CD4-positive, CD25-positive, alpha-beta regulatory T cell (primary cell): ENCODE measurements around the gene CD300LB. TPM values are rescaled to one million over a fixed set of nuclear protein-coding genes. Genes with fewer than 3 reads are reported as not detected.

Experiments used
- ATAC-seq, 2 donors: fragments of 150-1000 bp; cut with Tn5 transposase; one replicate each; pipeline ENCODE4 v1.10.0; 2021; ENCODE audit warnings: low read depth in 2 of 2, moderate number of reproducible peaks in 2 of 2, moderate library complexity in 1 of 2
- DNase-seq, 3 donors: peaks; one replicate each; pipeline versions ENCODE4 v3.0.0 to v3.0.0-alpha.2; 2012 to 2022; ENCODE audit warnings: mixed read lengths in 1 of 3
- H3K27ac ChIP-seq: one replicate; pipeline ENCODE4 v1.7.0; 2013; ENCODE audit warnings: mild to moderate bottlenecking, low read length; ENCODE audit not compliant: insufficient read depth, poor library complexity, severe bottlenecking
- H3K27me3 ChIP-seq: one replicate; pipeline ENCODE4 v1.7.0; 2013; ENCODE audit warnings: low read length; ENCODE audit not compliant: control insufficient read depth, insufficient read depth
- H3K36me3 ChIP-seq: one replicate; pipeline ENCODE4 v1.7.0; 2013; ENCODE audit warnings: mild to moderate bottlenecking, low read length, moderate library complexity; ENCODE audit not compliant: control insufficient read depth, insufficient read depth
- H3K4me1 ChIP-seq: 2 replicates; pipeline ENCODE4 v1.7.0; 2013; ENCODE audit warnings: mild to moderate bottlenecking, low read length; ENCODE audit not compliant: insufficient read depth, control insufficient read depth, poor library complexity, severe bottlenecking
- H3K4me3 ChIP-seq: one replicate; pipeline ENCODE4 v1.7.0; 2013; ENCODE audit warnings: low read depth, mild to moderate bottlenecking, low read length, moderate library complexity
- H3K9me3 ChIP-seq, 2 experiments: 1 replicate in 1 of 2; 2 replicates in 1 of 2; pipeline ENCODE4 v1.7.0; 2013; ENCODE audit warnings: low read length in 2 of 2, mild to moderate bottlenecking in 1 of 2, moderate library complexity in 1 of 2; ENCODE audit not compliant: control insufficient read depth in 2 of 2
- H3K27ac Mint-ChIP-seq, 3 donors: one replicate each; pipeline ENCODE4 v1.8.0; 2020 to 2022; ENCODE audit warnings: mild to moderate bottlenecking in 3 of 3, mixed read lengths in 3 of 3, moderate library complexity in 2 of 3
- H3K27me3 Mint-ChIP-seq: one replicate; pipeline ENCODE4 v1.8.0; 2022; ENCODE audit warnings: mild to moderate bottlenecking, mixed read lengths
- H3K36me3 Mint-ChIP-seq: one replicate; pipeline ENCODE4 v1.8.0; 2020; ENCODE audit warnings: mixed read lengths
- H3K4me1 Mint-ChIP-seq, 4 donors: one replicate each; pipeline ENCODE4 v1.8.0; 2020 to 2022; ENCODE audit warnings: mixed read lengths in 4 of 4, mild to moderate bottlenecking in 1 of 4
- H3K4me3 Mint-ChIP-seq, 4 donors: one replicate each; pipeline ENCODE4 v1.8.0; 2020 to 2022; ENCODE audit warnings: mild to moderate bottlenecking in 4 of 4, mixed read lengths in 4 of 4, moderate library complexity in 3 of 4
- H3K9me3 Mint-ChIP-seq, 7 donors: one replicate each; pipeline ENCODE4 v1.8.0; 2020 to 2022; ENCODE audit warnings: mixed read lengths in 7 of 7, mild to moderate bottlenecking in 3 of 7, moderate library complexity in 2 of 7
- polyA plus RNA-seq, 4 donors: library from polyadenylated mRNA; unstranded; fragments of 300-500 nt; fragmentation: Illumina TruSeq; gene quantifications; one replicate each; pipeline ENCODE4 v1.2.3, GENCODE V29; 2021
- total RNA-seq: library from RNA; stranded (reverse); gene quantifications from one replicate; pipeline ENCODE4 v1.2.3, GENCODE V29; 2022

Gene CD300LB
- total and polyA plus RNA-seq, 5 donors from 2014 or later, result not detected

DNA sequence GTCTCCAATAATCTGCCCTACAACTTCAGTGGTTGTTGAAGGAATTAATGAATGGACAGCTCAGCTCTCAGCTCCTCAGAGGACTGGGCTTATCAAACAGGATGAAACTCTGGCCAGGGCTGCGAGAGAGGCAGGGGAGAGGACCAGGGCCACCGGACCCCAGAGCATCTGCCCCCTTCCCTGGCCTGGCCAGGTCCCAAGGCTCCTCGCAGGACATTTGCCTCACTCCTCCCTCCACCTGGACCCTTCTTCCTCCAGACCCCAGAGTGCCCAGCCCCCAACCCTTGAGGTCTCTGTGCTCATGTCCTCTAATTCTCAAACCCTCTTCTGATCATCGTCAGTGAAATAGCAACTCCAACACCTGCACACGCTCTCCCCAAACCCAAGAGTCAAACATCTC lies 10.9 kb upstream of the CD300LB start:
- Histone ChIP-seq H3K9me3 (no peaks in the 10 kb centered on the region), H3K27ac (no peak overlapping the region), H3K27me3 (no peaks in the 10 kb centered on the region), H3K4me1 (no peaks in the 10 kb centered on the region), H3K4me3 (no peak overlapping the region), H3K36me3 (no peaks in the 10 kb centered on the region)
- peak overlapping the region in 1 of 3 donors; percentile 10 for H3K27ac Mint-ChIP-seq
- DNase-seq (no peak), ATAC-seq (no peak)
- H3K4me3 Mint-ChIP-seq, result no peak overlapping the region
- no peaks in the 10 kb centered on the region for H3K27me3 Mint-ChIP-seq
- no peaks in the 10 kb centered on the region for H3K36me3 Mint-ChIP-seq
- H3K9me3 Mint-ChIP-seq, result peaks cover 0 to 1% (median 0%) of the 10 kb centered on the region in 7 donors
- H3K4me1 Mint-ChIP-seq, result no peaks in the 10 kb centered on the region

- H3K27ac ChIP-seq, result no peak overlapping the region
- H3K9me3 Mint-ChIP-seq, result peaks cover 0 to 1% (median 0%) of the 10 kb centered on the region in 7 donors
- H3K27me3 ChIP-seq, result no peaks in the 10 kb centered on the region
- no peak overlapping the region for H3K27ac Mint-ChIP-seq
- H3K4me3 Mint-ChIP-seq, result no peak overlapping the region
- H3K4me1 Mint-ChIP-seq, result no peaks in the 10 kb centered on the region
- ATAC-seq (no peak), DNase-seq (no peak)
- no peaks in the 10 kb centered on the region for H3K36me3 ChIP-seq
- H3K4me3 ChIP-seq, result no peak overlapping the region
- H3K36me3 Mint-ChIP-seq, result no peaks in the 10 kb centered on the region
- H3K9me3 ChIP-seq, result no peaks in the 10 kb centered on the region
- no peaks in the 10 kb centered on the region for H3K4me1 ChIP-seq
- H3K27me3 Mint-ChIP-seq, result no peaks in the 10 kb centered on the region
These were observed 10.2 kb upstream of the CD300LB start for GRCh38 chr17:74541176-74542111.

DNA sequence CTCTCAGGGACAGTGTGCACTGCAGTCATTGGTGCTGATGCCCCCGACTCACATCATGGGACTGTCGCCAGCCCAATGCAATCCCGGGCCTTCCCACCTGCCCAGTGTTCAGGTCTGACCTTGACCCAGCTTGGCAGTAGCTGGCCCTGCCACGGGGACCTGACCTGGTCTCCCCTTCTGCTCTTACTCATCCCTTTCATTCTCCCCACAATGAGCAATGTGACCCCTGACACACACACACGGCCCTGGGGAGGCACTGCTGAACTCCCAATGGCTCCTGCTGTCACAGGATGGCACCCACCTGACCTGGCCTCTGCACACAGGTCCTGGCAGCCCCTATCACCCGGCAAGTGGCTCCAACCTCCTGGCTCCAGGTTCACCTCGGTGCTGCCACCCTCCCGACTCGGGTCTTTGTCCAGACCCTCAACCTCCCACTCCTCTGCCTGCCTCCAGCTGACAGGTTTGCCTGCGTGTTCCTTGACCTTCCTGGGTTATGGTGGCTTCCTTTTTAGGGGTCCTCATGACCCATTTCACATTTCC lies 8.1 kb upstream of the CD300LB start:
- H3K27ac Mint-ChIP-seq, result no peak overlapping the region
- Histone ChIP-seq H3K4me3 (no peak overlapping the region), H3K9me3 (no peaks in the 10 kb centered on the region), H3K27ac (no peak overlapping the region), H3K36me3 (no peaks in the 10 kb centered on the region), H3K27me3 (peaks cover 3% of the 10 kb centered on the region), H3K4me1 (no peaks in the 10 kb centered on the region)
- no peak overlapping the region for H3K4me3 Mint-ChIP-seq
- no peaks in the 10 kb centered on the region for H3K36me3 Mint-ChIP-seq
- DNase-seq (no peak), ATAC-seq (no peak)
- H3K9me3 Mint-ChIP-seq, result peaks cover 0 to 1% (median 0%) of the 10 kb centered on the region in 7 donors
- peaks cover 8% of the 10 kb centered on the region for H3K27me3 Mint-ChIP-seq
- no peaks in the 10 kb centered on the region for H3K4me1 Mint-ChIP-seq

DNA sequence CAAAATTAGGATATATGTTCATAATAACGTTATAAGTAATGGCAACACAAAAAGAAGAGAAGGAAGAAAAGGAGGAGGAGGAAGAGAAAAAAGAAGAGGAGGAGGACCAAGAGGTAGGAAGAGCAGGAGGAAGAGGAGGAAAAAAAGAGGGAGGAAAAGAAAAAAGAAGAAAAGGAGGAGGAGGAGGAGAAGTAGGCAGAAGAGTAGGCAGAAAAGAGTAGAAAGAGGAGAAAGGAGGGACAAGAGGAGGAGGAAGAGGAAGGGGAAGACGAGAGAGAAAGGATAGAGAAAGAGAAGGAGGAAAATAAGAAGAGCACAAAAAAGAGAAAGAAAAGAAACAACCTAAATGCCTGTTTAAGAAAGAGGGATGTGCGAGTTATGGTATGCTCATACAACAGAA lies 5.6 kb upstream of the CD300LB start:
- Histone ChIP-seq H3K27me3 (peaks cover 12% of the 10 kb centered on the region), H3K4me3 (no peak overlapping the region), H3K9me3 (no peaks in the 10 kb centered on the region), H3K27ac (no peak overlapping the region), H3K36me3 (no peaks in the 10 kb centered on the region), H3K4me1 (no peaks in the 10 kb centered on the region)
- DNase-seq (no peak), ATAC-seq (no peak)
- Mint-ChIP-seq H3K4me1 (peaks cover 0 to 2% (median under 1%) of the 10 kb centered on the region in 4 donors), H3K36me3 (no peaks in the 10 kb centered on the region), H3K27ac (no peak overlapping the region), H3K27me3 (peaks cover 30% of the 10 kb centered on the region), H3K4me3 (no peak overlapping the region), H3K9me3 (peaks cover 0 to 1% (median 0%) of the 10 kb centered on the region in 7 donors)

- Mint-ChIP-seq H3K4me3 (no peak overlapping the region), H3K36me3 (no peaks in the 10 kb centered on the region), H3K9me3 (no peaks in the 10 kb centered on the region), H3K27me3 (peaks cover 39% of the 10 kb centered on the region), H3K27ac (peak overlapping the region in 1 of 3 donors; percentile 77), H3K4me1 (peaks cover 0 to 2% (median under 1%) of the 10 kb centered on the region in 4 donors)
- Histone ChIP-seq H3K27me3 (peaks cover 14% of the 10 kb centered on the region), H3K27ac (no peak overlapping the region), H3K4me3 (no peak overlapping the region), H3K36me3 (no peaks in the 10 kb centered on the region), H3K4me1 (no peaks in the 10 kb centered on the region), H3K9me3 (no peaks in the 10 kb centered on the region)
- ATAC-seq (peak in 1 of 2 donors; percentile 30), DNase-seq (no peak)
These were observed 840 bp upstream of the CD300LB start for GRCh38 chr17:74532115-74532514.

- no peak for ATAC-seq
- DNase-seq, result no peak
These were observed 484 bp downstream of the CD300LB start for GRCh38 chr17:74530831-74531150.

DNA sequence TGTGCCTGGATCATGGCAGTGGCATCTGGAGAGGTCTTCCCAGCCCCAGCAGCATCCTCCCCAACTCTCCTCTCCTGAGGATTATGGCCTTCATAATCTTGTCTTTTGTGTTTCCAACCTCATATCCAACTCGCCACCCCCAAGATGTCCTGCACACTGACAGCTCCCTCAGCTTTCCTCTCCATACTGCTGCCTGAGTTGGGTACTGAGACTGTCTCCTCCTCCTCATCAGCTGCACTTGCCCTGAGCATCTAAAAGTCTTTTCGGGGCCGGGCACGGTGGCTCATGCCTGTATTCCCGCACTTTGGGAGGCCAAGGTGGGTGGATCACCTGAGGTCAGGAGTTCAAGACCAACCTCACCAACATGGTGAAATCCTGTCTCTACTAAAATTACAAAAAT lies 2.0 kb downstream of the CD300LB start:
- DNase-seq (no peak), ATAC-seq (no peak)
- Histone ChIP-seq H3K27me3 (peaks cover 10% of the 10 kb centered on the region), H3K27ac (no peak overlapping the region), H3K4me1 (no peaks in the 10 kb centered on the region), H3K4me3 (no peak overlapping the region), H3K36me3 (no peaks in the 10 kb centered on the region), H3K9me3 (no peaks in the 10 kb centered on the region)
- Mint-ChIP-seq H3K36me3 (no peaks in the 10 kb centered on the region), H3K4me1 (peaks cover 0 to 2% (median under 1%) of the 10 kb centered on the region in 4 donors), H3K9me3 (no peaks in the 10 kb centered on the region), H3K27me3 (peaks cover 36% of the 10 kb centered on the region), H3K27ac (no peak overlapping the region), H3K4me3 (no peak overlapping the region)

More at GRCh38 chr17:74530831-74531150, 484 bp downstream of the CD300LB start:
- Histone ChIP-seq H3K9me3 (no peaks in the 10 kb centered on the region), H3K4me1 (no peaks in the 10 kb centered on the region), H3K27me3 (peaks cover 14% of the 10 kb centered on the region), H3K36me3 (no peaks in the 10 kb centered on the region), H3K27ac (no peak overlapping the region), H3K4me3 (no peak overlapping the region)
- H3K4me3 Mint-ChIP-seq, result no peak overlapping the region
- no peaks in the 10 kb centered on the region for H3K9me3 Mint-ChIP-seq
- H3K36me3 Mint-ChIP-seq, result no peaks in the 10 kb centered on the region
- H3K27ac Mint-ChIP-seq, result no peak overlapping the region
- H3K27me3 Mint-ChIP-seq, result peaks cover 43% of the 10 kb centered on the region
- peaks cover 0 to 2% (median under 1%) of the 10 kb centered on the region in 4 donors for H3K4me1 Mint-ChIP-seq
